B cell (primary cell): ENCODE results near the gene RPL22.

ENCODE experiments used
- EZH2 ChIP-seq: IDR thresholded peaks from 2 replicates; pipeline ENCODE4 v1.6.1; 2012; ENCODE audit warnings: borderline replicate concordance, low read depth, mild to moderate bottlenecking, moderate library complexity, low read length; ENCODE audit not compliant: insufficient read depth, poor library complexity, severe bottlenecking
- TF ChIP-seq, protein P1 (sequence below): fragments of 200-600 bp; IDR thresholded peaks from one replicate; pipeline ENCODE4 v1.8.0; 2022; ENCODE audit warnings: antibody characterized with exemption, mild to moderate bottlenecking

DNA sequence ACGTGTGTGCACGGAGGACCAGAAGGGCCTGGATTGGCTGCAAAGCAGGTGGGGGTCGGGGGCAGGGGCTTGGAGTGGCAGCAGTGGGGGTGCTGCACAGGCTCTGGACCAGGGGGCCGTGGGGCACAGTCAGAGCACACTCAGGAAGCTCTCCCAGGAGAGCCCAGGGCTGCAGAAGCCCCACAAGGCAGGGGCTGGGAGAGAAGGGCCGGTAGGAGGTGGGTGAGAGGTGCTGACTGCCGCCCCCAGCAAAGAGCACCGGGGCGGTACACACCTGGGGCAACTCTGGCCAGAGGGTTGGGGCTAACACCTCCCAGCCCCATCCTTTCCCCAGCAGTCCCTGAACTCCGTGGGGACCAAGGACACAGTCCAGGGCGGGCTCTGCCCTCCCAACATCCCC lies 33.2 kb downstream of the RPL22 start:
- TF ChIP-seq EZH2: no peak
- TF ChIP-seq, protein P1, sequence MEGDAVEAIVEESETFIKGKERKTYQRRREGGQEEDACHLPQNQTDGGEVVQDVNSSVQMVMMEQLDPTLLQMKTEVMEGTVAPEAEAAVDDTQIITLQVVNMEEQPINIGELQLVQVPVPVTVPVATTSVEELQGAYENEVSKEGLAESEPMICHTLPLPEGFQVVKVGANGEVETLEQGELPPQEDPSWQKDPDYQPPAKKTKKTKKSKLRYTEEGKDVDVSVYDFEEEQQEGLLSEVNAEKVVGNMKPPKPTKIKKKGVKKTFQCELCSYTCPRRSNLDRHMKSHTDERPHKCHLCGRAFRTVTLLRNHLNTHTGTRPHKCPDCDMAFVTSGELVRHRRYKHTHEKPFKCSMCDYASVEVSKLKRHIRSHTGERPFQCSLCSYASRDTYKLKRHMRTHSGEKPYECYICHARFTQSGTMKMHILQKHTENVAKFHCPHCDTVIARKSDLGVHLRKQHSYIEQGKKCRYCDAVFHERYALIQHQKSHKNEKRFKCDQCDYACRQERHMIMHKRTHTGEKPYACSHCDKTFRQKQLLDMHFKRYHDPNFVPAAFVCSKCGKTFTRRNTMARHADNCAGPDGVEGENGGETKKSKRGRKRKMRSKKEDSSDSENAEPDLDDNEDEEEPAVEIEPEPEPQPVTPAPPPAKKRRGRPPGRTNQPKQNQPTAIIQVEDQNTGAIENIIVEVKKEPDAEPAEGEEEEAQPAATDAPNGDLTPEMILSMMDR: no peak
